ENCODE data around the gene AK6.
A peak's percentile ranks its signal among the peaks of the same experiment; 100 is the strongest.
"Not testable (repeated sequence)": the region's sequence is repeated elsewhere in the genome, so short reads cannot be mapped to it uniquely, and the experiment has no call there.

The AK6 gene

GRCh38 chr5:69334793-69335268 lies 34.5 kb downstream of the AK6 start:
- peak; percentile 85 for DNase-seq

- not testable (repeated sequence) for DNase-seq
These were observed 35.5 kb downstream of the AK6 start for GRCh38 chr5:69333668-69334315.

- DNase-seq = no peak
These were observed 37.5 kb downstream of the AK6 start for GRCh38 chr5:69331528-69332445.

GRCh38 chr5:69329905-69330489 lies 39.3 kb downstream of the AK6 start:
- DNase-seq = no peak

GRCh38 chr5:69326365-69326764 lies 43.0 kb downstream of the AK6 start:
- no peak for DNase-seq

- DNase-seq = no peak
These were observed 51.9 kb downstream of the AK6 start for GRCh38 chr5:69317391-69317790.

- DNase-seq = no peak
These were observed 53.3 kb downstream of the AK6 start for GRCh38 chr5:69315972-69316371.

- no peak for DNase-seq
These were observed 55.9 kb downstream of the AK6 start for GRCh38 chr5:69313428-69313827.

- DNase-seq = no peak
These were observed 56.7 kb downstream of the AK6 start for GRCh38 chr5:69312459-69313160.

- no peak for DNase-seq
These were observed 59.9 kb downstream of the AK6 start for GRCh38 chr5:69309380-69309779.

GRCh38 chr5:69308046-69308553 lies 61.2 kb downstream of the AK6 start:
- DNase-seq = peak; percentile 37

GRCh38 chr5:69305512-69305911 lies 63.8 kb downstream of the AK6 start:
- no peak for DNase-seq

Data from activated CD4-positive, alpha-beta T cell treated with anti-CD3 and anti-CD28 coated beads, Interleukin-2, Interleukin-6, amounts not matched to agents 100 ng/mL and 50 ng/mL, durations not matched to agents 16 hours and 8 hours (primary cell).